Erythroblast (primary cell): ENCODE data around the gene IGSF23.

Experiments used
- GATA1 ChIP-seq: IDR thresholded peaks from 2 replicates; pipeline ENCODE4 v1.6.1; 2011; ENCODE audit warnings: low read depth, mild to moderate bottlenecking, control low read depth, low read length, moderate library complexity
- POLR2A ChIP-seq: IDR thresholded peaks from 2 replicates; pipeline ENCODE4 v1.6.1; 2011; ENCODE audit warnings: mild to moderate bottlenecking, low read length

- no peak for TF ChIP-seq GATA1
- no peak for TF ChIP-seq POLR2A
Observed at GRCh38 chr19:44585371-44586133, 27.8 kb upstream of the IGSF23 start.
